GM04503 (cell line): ENCODE measurements around the gene ENKUR.
"Not testable (repeated sequence)": the region's sequence is repeated elsewhere in the genome, so short reads cannot be mapped to it uniquely, and the experiment has no call there.

Experiments used
- DNase-seq: peaks from one replicate; pipeline ENCODE4 v3.0.0-alpha.2; 2012; ENCODE audit warnings: low read depth

Gene ENKUR

DNA sequence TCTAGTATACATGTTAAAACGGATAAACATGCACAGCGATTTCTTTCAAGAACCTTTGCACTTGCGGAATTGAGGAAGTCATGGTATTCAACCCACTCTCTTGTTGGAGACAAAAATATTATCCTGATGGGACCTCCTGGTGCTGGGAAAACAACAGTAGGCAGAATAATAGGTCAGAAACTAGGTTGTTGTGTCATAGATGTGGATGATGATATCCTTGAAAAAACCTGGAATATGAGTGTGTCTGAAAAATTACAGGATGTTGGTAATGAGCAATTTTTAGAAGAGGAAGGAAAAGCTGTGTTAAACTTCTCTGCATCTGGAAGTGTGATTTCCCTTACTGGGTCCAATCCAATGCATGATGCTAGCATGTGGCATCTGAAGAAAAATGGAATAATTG, 7.3 kb upstream of the ENKUR start:
- DNase-seq = no peak

DNA sequence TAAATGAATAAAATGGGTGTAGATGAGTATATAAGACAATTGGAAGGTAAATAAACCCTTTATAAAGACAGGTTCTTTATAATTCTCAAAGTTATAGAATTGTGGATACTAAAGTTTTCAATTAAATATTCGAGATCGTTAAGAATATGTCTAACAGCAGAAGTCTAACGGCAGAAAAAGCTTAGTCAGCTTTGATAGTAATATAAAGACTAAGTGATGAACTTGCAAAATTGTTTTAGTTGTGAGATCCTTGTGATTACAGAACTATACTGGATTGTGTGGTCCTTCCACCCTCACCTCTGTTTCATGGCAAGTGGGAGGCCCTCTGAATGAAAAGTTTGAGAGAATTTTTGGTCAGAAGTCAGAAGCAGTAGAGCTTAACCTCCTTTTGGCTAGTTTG, 2.7 kb upstream of the ENKUR start:
- no peak for DNase-seq

DNA sequence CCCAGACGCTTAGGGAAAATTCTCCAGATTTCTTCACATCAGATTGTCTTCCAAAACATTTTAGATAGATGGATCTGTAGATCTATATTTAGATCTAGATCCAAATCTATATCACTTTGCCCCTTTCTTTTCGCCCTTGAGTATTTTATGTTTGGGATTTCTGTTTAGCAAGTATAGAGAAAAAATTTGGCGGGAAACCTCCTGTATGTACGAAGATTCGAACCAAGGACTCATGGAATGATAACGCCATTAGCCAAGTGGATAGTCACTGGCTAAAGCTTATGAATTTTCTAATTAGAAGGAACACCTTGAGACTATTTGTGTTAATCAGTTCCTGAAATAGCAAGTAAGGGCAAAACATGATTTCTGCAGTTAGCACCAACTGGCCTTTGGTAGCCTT, 1.7 kb upstream of the ENKUR start:
- no peak for DNase-seq

DNA sequence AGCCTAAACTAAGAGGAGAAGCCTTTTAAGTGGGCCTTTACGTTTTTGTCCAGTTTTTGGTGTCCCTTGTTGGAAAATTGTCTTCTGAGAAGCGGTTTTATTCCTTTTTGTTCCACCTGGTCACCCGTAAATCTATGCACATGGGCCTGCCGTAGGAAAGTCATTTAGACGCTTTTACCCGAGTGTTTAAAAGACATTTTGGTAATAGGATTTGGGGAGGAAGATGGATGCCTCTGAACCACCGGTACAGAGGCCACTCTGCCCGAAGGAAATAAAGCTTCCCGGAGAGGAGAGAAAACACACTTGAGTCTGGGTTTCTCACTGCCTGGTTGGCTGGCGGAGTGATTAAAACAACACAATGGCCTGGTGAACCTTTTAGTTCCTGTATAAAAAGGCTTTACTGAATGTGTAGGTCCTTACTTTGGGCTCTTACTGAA, 1.2 kb upstream of the ENKUR start:
- DNase-seq = no peak

DNA sequence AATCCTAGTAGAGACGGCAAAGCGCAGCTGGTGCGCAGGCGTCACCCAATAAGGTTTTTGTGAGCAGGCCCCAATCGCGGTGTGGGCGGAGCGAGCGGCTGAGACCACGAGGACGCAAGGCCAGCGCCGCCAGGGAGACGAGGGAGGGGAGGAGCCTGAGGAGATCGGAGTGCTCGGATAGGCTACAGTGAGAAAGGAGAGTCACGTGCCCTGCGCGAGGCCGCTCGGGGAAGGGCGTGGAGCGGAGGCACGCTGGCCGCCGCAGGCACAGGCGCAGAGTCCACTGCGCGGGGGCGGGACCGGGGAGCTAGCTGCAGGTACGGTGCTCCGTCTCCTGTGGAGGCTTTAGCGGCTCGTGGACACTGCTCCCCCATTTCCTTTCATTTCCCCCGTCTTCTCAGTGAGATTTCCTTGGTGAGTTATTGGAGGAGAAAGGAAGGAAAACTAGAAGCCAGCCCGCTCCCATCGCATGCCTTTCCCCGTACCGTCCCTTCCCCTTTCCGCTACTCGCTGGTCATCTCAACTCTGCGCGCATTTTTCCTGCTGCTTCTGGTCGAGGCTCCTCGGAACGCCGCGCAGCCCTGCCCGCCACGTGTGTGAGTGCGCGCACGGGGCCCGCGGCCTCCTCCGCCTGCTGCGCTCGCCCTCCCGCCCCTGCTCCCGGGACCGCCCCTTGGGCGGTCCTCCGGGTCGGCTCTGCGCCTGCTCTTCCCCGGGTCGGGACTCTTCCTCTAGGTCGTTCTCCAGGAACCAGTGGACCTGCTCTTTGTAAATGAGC, 607 bp upstream of the ENKUR start, which contains the start of gene THNSL1:
TSS of gene THNSL1 (plus strand) at position 237 of the 778 bp plus-strand sequence. CDS start 6,612 bp downstream, outside the sequence.
- peak; percentile 92 for DNase-seq

DNA sequence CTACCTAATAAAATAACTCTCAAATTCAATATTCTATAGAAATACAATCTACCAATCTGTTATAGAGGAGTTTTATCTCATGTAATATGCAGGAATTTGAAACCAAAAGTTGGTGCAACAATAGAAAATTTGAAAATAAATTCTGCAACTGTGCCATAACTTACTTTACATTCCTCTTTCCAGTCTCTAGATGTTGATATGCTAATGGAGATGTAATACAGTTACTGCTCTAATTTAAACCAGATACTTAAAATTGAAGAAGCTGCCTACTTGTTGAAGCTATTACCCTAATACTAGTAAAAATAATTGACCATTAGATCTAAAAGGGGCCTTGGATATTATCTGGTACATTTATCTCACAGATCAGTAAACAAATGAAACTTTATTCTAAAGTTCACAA, 1.4 kb downstream of the ENKUR start:
- DNase-seq = no peak

DNA sequence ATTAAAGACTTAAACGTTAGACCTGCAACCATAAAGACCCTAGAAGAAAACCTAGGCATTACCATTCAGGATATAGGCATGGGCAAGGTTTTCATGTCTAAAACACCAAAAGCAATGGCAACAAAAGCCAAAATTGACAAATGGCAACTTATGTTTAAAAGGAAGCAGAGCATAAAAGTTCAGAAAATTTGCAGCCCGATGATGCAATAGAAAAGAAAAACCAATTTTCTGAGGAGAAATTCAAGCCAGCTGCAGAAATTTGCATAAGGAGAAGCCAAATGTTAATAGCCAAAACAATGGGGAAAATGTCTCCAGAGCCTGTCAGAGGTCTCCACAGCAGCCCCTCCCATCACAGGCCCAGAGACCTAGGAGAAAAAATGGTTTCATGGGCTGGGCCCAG, 4.4 kb downstream of the ENKUR start:
- not testable (repeated sequence) for DNase-seq

DNA sequence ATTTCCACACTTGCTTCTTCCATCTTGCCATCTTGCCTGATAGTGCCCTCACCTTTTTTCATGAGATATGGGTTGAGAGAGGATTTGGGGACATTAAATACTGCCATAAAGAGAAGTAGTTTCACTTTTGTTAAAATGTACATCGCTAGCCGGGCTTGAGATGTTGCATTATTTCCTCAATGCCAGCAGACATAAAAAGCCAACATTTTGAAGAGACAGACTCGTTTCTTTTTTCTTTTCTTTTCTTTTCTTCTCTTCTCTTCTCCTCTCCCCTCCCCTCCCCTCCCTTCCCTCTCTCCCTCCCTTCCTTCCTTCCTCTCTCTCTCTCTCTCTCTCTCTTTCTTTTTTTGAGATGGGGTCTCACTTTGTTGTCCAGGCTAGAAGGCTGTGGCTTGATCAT, 17.9 kb downstream of the ENKUR start:
- no peak for DNase-seq

DNA sequence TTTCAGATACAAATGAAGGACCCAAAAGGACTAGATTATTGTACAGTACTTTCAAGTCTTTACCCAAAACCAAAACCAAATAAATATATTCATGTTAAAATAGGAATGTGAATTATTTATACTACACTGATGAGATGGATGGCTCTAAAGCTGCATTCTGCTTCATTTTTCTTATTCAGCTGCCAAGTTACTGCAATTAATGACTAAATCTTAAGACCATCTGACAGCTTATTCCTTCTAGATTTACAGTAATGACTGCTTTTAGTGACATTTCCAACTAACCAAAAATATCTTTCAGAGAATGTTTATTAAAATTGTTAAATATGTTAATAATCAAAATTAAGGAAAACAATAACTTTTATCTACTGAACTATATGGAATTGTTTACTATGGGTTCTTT, 20.9 kb downstream of the ENKUR start:
- DNase-seq = no peak

DNA sequence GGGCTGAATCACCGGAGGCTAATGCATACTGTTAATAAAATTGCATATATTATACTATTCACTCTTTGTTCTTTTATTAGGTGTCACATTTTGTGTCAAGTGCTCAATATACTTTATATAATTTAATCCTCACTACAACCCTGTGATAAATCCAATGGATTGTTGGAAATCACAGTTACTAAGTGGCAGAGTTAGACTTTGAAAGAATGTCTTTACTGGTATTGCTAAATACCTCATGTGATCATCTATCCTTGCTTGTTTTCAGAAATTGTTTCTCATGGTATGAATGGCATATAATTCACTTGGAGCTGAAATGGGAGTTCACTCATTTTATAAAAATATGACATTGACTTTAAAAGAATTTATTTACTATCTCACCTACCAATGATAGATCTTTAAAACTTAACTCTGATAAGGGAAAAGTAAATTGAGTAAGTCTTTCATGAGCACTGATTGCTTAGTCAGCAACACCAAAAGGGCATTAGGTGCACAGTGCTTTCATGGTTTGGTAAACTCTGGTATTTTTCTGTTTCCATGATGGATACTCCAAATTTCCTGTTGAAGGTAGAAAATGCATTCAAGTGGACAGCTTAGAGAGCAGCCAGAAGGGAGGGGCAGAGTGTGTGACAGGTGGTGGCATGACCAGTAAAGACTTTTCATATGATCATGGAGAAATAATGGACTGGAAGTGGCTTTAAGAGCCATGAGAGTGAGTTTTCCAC, 22.6 kb downstream of the ENKUR start:
- DNase-seq = no peak

DNA sequence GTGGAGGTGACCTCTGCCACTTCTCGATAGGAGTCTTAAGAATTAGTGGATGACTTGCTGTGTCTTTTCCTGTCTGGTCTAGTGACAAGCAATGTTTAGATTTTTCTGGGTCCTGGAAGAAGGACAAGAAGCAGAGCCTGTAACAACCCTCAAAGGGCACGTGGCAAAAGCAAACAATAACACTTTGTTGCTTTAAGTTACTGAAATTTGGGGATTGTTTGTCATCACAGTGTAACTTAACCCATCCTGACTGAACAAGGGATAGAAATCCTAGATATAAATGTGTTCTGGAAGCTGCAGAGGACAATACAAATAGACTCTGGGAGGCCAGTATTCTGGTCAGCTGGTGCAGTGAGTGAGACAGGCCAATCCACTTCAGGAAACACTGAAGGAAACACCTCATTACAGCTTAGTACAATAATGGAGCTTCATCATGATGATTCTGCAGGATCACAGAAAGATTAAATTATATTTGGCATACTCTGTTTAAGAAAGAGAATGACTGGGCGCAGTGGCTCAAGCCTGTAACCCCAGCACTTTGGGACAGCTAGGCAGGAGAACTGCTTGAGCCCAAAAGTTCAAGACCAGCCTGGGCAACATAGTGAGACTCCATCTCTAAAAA, 23.3 kb downstream of the ENKUR start:
- DNase-seq = no peak

DNA sequence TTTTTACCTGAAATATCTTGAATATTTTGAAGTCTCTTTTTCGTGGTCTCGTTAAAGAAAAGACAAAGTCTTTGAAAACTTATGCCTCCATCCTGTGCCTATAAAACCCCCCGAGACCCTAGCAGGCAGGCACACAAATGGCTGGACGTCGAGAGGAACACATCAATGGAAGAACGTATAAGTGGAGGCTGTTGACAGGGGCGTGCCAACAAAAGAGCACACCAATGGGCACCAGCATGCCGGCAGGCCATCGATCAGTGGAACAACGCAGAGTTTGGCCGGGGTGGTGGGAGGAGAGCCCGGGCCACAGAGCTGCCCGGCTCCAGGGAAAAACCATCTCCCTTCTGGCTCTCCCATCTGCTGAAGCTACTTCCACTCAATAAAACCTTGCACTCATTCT, 24.7 kb downstream of the ENKUR start:
- no peak for DNase-seq

DNA sequence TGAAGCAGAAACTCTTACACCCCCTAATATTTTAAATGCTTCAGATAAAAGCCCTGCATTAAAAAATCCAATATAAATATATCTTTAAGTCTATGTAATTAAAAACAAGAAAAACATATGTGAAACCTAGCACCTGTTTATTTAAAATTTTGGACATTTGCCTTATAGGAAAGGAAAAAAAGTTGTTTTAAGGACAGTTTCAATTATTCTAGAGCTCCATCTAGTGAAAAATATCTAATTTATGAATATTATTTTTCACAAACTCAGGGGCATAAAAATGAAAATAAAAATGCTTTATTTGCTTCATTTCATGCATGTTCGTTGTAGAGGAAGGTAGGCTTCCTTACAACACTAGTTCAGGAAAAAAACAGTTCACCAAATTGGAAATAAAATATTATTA, 26.1 kb downstream of the ENKUR start:
- no peak for DNase-seq

DNA sequence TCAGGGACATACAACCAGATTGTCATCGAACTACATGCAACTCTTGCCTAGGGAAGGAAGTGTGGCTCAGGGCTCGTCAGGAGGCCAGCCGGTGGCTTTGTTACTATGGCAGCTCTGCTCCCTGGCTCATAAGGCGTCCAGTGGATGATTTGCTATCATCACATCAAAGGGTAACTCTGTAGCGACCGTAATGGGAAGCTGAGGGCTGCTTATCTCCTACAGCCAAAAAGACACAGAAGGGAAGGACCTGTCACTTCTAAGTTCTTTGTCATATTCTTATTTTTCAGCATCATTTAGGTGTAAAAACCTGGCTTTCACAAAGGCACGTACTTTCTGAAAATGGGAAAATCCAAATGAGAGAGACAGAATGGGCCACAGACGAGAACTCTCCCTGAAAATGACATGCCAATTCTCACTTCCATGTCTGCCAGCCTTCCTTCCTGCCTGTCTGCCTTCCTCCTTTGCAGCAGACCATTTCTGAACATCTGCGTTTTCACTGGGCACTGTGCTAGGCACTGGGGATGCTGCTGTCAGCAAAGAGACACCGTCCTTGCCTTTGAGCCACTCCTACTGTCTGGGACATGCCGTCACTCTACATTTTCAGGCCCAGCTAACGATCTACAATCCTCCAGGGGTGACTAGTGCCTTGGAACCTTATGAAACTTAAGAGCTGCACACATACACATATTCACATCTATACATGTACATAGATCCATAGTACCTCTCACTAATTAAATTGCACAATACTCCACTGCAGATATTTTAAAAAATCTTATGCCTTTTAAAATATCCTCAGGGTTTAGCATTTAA, 26.9 kb downstream of the ENKUR start:
- DNase-seq = no peak

DNA sequence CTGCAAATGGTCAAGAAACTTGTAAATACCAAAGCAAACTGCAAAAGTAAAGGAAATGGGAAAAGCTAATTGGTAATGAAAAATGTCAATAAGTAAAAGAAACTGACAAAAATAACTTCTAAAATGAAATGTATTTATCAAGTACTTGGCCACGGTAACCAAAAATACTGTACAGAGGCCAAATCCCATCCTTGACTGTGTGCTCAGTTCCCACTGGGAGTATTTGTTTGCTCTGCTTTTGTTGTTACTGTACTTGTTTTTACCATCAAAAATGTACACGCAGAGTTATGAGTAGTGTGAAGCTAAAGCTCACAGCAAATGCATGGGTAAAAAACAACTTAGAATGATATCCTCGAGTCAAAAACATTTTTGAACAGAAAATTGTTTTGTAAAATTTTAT, 31.1 kb downstream of the ENKUR start:
- no peak for DNase-seq

DNA sequence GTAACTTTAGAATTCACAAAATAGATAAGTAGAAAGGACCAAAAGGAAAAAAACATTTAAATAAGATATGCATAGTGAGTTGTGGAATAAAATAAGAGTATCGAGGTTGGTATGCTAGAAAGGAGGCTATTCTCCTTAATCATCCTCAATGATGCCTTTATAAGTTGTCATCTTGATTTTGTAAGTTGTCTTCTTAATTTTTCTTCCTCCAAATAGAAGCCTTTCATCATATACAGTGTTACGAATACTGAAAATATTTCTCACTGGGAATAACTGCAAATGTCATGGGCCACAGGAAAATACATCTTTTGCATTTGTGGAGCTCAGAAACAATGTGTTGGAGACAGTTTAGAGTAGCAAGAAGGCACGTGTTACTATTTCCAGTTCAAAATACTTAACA, 32.0 kb downstream of the ENKUR start:
- DNase-seq = no peak

DNA sequence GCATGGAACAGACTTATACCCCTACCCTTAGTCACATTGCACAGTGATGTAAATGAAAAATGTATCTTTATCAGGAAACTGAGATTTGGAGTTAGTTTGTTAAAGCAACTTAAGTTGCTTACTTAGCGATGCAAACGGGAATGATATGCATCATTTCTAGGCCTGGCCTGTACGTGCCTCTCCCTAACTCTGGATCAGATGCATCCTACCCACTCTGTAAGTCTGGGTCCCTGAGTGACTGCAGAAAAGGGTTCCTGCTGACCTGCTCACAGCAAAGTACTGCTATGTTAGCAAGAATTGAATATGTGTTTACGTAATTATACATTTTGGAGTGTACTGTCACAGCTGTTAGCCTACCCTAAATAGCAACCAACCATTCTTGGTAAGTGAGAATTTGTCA, 32.8 kb downstream of the ENKUR start:
- no peak for DNase-seq

DNA sequence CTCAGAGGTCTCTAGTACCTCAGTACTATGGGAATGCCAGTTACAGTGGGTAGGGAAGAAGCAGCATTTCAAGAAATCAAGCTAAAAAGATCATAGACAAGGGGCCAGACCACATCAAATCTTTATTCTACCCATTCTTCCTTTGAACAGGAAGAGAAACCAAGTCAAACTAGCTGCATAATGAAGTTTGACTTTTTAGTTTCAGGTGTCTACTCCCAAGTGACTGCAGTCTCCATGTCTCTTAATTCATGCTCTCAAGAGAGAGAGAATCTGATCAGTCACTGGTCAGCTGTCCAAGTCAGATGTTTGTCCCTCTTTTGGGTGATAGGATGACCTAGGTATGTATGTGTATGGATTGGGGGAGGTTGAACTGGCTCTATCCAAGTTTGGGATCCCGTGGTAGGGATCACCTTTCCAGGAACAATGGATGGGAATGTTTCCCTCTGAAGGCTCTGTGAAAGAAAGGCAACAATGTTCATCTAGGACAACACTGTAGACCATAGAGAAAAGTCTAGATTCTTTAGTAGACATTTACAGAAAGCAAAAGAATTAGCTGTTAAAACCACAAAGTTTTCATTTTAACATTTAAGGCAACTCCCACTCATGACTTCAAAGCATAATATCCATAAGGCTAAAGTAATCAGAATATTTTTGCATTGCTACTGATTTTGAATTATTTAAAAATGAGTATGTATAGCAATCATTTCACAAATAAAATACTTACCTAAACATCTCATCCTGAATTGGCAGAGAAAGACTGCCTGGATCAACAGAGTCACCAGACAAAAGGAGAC, 33.4 kb downstream of the ENKUR start:
- no peak for DNase-seq

DNA sequence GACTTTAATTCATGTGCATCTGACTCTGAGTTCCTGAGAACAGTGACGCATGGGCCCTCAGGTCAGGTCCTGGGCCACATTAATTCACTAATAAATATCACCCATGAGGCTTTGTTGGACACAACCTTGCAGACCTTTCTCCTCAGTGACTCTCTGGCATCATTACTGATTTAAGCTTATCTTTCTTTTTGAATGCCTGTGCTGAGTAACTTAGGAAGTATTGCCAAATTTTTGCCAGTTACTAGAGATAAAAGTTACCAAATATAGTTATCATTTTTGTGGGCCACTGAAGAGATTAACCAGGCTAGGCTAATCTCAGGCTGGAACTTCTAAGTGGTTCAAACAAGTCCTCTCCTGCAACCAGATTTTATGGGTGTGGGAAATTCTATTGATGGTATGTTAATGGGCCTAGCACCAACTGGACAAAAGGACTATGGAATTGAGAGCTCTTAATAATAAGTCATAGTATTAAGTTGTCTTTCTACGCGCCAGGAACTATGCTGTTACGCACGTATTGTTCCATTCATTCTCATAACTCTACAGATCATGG, 34.7 kb downstream of the ENKUR start:
- no peak for DNase-seq

DNA sequence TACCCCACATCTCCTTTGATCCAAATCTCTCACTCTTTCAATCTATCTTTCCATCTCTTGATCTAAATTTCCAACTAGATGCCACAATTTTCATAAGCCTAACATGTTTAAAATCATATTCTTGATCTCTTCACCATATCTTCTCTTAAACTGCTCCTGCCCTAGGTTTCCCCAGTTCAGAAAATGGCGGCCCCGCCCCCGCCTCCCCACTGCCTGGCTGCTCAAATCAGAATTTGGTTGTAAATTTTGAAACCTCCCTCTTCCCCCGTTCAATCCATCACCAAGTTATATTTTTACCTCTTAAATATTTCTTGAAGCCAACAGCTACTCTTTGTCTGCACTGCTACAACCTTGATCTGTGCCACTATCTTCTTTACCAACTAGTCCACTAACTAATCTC, 36.3 kb downstream of the ENKUR start:
- no peak for DNase-seq

DNA sequence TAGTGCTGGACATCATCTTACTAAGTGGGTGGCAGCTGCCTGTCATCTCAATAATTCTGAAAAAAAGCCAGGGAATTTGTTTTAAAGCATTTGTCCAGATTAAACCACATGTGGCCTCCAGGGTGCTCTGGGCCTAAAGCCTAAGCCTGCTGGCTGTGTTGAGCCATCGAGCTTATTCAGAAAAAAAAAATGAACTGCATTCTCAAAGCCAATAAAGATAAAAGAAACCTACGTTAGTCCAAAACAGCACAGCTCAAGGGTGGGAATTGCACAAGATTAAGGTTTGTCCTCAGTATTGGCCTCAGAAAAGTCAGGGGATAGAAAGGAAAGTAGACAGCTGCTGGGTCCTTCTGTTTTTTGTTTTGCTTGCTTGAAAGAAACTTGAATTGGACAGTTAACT, 41.0 kb downstream of the ENKUR start:
- DNase-seq = peak; percentile 71
